Gastrocnemius medialis (tissue), 4 donors: ENCODE results near the gene SLC6A15.

ENCODE experiments used
- POLR2A ChIP-seq, 2 donors: fragments of 450-650 bp; IDR thresholded peaks; one replicate each; pipeline ENCODE4 v1.6.1; 2017; ENCODE audit warnings: antibody characterized with exemption in 2 of 2, mild to moderate bottlenecking in 2 of 2, moderate library complexity in 2 of 2
- TF ChIP-seq, protein P1 (sequence below), 5 experiments: fragments of 450-650 bp in 3 of 5; fragments of 200-600 bp in 2 of 5; sonication (generic) in 2 of 5; IDR thresholded peaks in 4 of 5; conservative IDR thresholded peaks in 1 of 5; 1 replicate in 4 of 5; 2 replicates in 1 of 5; pipeline ENCODE4 v1.5.1; 2016 to 2019; ENCODE audit warnings: antibody characterized with exemption in 5 of 5, mild to moderate bottlenecking in 3 of 5, moderate library complexity in 3 of 5

DNA sequence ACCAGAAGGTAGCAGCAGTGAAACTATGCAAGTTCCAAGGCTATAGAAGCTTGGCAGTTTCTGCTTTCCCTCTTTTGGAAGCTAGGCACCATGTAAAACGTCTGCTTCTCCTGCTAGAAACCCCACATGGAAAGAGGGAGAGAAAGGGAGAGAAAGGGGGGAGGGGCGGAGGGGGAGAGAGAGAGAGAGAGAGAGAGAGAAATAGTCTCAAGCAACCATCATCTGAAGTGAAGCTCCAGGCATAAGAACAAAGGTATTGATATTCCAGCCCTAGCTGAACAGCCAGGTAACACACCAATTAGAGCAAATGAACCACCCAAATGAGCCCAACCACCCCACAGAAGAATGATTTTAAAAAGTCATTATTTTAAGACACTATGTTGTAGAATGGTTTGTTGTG lies 8.5 kb downstream of the SLC6A15 start:
- TF ChIP-seq, protein P1, sequence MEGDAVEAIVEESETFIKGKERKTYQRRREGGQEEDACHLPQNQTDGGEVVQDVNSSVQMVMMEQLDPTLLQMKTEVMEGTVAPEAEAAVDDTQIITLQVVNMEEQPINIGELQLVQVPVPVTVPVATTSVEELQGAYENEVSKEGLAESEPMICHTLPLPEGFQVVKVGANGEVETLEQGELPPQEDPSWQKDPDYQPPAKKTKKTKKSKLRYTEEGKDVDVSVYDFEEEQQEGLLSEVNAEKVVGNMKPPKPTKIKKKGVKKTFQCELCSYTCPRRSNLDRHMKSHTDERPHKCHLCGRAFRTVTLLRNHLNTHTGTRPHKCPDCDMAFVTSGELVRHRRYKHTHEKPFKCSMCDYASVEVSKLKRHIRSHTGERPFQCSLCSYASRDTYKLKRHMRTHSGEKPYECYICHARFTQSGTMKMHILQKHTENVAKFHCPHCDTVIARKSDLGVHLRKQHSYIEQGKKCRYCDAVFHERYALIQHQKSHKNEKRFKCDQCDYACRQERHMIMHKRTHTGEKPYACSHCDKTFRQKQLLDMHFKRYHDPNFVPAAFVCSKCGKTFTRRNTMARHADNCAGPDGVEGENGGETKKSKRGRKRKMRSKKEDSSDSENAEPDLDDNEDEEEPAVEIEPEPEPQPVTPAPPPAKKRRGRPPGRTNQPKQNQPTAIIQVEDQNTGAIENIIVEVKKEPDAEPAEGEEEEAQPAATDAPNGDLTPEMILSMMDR (IDR thresholded peaks at IDR 0.05 in 4 of 5, conservative IDR thresholded peaks at IDR 0.05 in 1 of 5), result no peak
- TF ChIP-seq POLR2A (IDR thresholded peaks at IDR 0.05), result no peak
